PFSK-1 (cell line): ENCODE measurements around the gene SIDT1.

Experiments used
- FOXP2 ChIP-seq: optimal IDR thresholded peaks from 2 replicates; pipeline ENCODE3; 2011; ENCODE audit warnings: borderline replicate concordance, control low read depth, inconsistent platforms; ENCODE audit not compliant: insufficient read depth; ENCODE audit errors: extremely low read length, extremely low read depth
- POLR2AphosphoS5 ChIP-seq: IDR thresholded peaks from 2 replicates; pipeline ENCODE4 v1.6.1; 2012; ENCODE audit warnings: low read depth, mild to moderate bottlenecking, control low read depth, low read length, moderate library complexity
- SIN3A ChIP-seq: IDR thresholded peaks from 2 replicates; pipeline ENCODE4 v1.6.1; 2012; ENCODE audit warnings: mild to moderate bottlenecking, low read length, moderate library complexity, borderline replicate concordance; ENCODE audit not compliant: insufficient read depth
- TAF1 ChIP-seq: IDR thresholded peaks from 2 replicates; pipeline ENCODE4 v1.6.1; 2012; ENCODE audit warnings: low read length, control low read depth, borderline replicate concordance; ENCODE audit not compliant: insufficient read depth
- TF ChIP-seq, protein P1 (sequence below), 2 experiments: IDR thresholded peaks; 2 replicates each; pipeline versions ENCODE4 v1.6.1 to v1.8.0; 2011 to 2012; ENCODE audit warnings: low read depth in 2 of 2, low read length in 2 of 2, control low read depth in 1 of 2, inconsistent platforms in 1 of 2, mild to moderate bottlenecking in 1 of 2, moderate library complexity in 1 of 2; ENCODE audit not compliant: insufficient read depth in 1 of 2

Gene SIDT1

DNA sequence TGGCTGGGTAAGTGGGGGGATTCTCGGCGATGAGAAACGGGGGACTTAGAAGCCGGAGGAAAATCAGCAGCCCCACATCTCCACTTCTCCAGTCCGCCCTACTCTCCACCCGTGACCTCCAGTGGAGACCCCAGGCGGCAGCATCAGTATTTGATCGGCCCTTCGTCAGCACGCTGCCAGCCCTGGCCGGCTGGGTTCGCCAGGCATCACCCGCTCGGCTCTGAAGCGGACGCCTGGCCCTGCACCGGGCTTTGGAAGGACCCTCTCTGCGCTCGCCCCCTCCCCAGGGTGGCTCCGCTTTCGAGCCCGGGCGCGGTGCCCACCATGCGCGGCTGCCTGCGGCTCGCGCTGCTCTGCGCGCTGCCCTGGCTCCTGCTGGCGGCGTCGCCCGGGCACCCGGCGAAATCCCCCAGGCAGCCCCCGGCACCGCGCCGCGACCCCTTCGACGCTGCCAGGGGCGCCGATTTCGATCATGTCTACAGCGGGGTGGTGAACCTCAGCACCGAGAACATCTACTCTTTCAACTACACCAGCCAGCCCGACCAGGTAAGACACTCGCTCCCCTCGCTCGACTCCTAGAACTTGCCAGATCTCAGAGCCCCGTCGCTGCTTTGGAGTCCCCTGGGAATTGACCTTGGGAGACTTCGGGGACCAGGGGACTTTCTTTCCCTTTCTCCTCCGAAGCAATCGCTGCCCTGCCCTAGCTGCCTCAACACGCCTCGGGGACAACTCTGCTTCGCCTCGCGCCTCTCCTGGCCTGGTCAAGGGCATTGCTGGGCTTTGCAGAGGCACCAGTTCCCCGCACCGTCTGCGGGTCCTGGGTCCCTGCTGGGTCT lies 561 bp downstream of the SIDT1 start:
- TF ChIP-seq SIN3A (no peak), FOXP2 (no peak), POLR2AphosphoS5 (no peak), TAF1 (no peak)
- TF ChIP-seq, protein P1, sequence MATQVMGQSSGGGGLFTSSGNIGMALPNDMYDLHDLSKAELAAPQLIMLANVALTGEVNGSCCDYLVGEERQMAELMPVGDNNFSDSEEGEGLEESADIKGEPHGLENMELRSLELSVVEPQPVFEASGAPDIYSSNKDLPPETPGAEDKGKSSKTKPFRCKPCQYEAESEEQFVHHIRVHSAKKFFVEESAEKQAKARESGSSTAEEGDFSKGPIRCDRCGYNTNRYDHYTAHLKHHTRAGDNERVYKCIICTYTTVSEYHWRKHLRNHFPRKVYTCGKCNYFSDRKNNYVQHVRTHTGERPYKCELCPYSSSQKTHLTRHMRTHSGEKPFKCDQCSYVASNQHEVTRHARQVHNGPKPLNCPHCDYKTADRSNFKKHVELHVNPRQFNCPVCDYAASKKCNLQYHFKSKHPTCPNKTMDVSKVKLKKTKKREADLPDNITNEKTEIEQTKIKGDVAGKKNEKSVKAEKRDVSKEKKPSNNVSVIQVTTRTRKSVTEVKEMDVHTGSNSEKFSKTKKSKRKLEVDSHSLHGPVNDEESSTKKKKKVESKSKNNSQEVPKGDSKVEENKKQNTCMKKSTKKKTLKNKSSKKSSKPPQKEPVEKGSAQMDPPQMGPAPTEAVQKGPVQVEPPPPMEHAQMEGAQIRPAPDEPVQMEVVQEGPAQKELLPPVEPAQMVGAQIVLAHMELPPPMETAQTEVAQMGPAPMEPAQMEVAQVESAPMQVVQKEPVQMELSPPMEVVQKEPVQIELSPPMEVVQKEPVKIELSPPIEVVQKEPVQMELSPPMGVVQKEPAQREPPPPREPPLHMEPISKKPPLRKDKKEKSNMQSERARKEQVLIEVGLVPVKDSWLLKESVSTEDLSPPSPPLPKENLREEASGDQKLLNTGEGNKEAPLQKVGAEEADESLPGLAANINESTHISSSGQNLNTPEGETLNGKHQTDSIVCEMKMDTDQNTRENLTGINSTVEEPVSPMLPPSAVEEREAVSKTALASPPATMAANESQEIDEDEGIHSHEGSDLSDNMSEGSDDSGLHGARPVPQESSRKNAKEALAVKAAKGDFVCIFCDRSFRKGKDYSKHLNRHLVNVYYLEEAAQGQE (IDR thresholded peaks at IDR 0.05; ENCODE audit: insufficient read depth in 1 of 2, low read depth in 2 of 2, low read length in 2 of 2) = no peak

DNA sequence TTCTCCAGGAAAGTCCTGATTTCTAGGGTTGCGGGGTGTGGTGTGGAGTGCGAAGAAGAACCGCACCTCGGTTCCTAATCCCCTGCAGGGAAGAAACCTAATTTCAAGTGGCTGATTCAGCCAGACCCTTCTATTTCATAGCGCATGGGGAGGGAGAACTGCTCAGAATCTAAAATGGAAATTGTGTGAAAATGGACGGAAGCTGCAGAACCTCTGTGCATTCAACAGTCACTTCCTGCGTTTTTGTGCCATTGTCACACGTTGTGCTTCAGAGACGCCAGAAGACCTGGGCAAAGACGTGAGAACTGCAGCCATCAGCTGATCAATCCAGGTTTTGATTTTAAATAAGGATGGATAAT lies 1.2 kb downstream of the SIDT1 start:
- TF ChIP-seq, protein P1 (IDR thresholded peaks at IDR 0.05; ENCODE audit: insufficient read depth in 1 of 2, low read depth in 2 of 2, low read length in 2 of 2) = no peak
- no peak for TF ChIP-seq TAF1
- TF ChIP-seq SIN3A = no peak
- no peak for TF ChIP-seq FOXP2
- TF ChIP-seq POLR2AphosphoS5 = no peak

GRCh38 chr3:113534365-113534764 lies 2.0 kb downstream of the SIDT1 start:
- TF ChIP-seq FOXP2 (no peak), SIN3A (no peak), POLR2AphosphoS5 (no peak), TAF1 (no peak)
- TF ChIP-seq, protein P1 (IDR thresholded peaks at IDR 0.05; ENCODE audit: insufficient read depth in 1 of 2, low read depth in 2 of 2, low read length in 2 of 2) = no peak

- TF ChIP-seq SIN3A (no peak), TAF1 (no peak), FOXP2 (no peak), POLR2AphosphoS5 (no peak)
- TF ChIP-seq, protein P1 (IDR thresholded peaks at IDR 0.05; ENCODE audit: insufficient read depth in 1 of 2, low read depth in 2 of 2, low read length in 2 of 2) = no peak
Observed at GRCh38 chr3:113535898-113536297, 3.5 kb downstream of the SIDT1 start.

DNA sequence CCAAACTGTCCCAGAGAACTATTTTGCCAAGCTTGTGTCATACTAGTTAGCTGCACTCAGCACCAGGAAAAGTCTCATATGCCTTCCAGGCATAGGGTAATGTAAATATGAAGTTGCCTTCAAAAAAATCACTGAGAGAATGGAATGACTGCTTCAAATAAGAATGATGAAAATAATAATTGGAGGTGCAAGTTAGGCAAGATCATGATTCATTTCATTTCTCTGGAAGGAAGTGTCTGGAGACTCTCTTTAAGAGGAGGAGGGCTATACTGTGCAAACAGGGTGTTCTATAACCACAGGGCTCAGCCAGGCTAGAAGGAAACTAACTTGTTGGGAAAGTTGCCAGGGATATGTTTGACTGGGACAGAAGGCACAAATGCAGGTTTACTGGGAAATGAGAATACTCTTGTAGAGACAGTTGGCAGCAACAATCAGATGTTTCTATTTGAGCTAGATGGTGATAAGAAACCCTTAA lies 4.3 kb downstream of the SIDT1 start:
- no peak for TF ChIP-seq SIN3A
- no peak for TF ChIP-seq TAF1
- no peak for TF ChIP-seq POLR2AphosphoS5
- TF ChIP-seq FOXP2 = no peak
- TF ChIP-seq, protein P1 (IDR thresholded peaks at IDR 0.05; ENCODE audit: insufficient read depth in 1 of 2, low read depth in 2 of 2, low read length in 2 of 2) = no peak
